IMR-90 (cell line): ENCODE measurements around the gene GAL3ST1.

Experiments used
- MAZ ChIP-seq: IDR thresholded peaks from 2 replicates; pipeline ENCODE4 v1.6.1; 2012; ENCODE audit warnings: low read depth, mild to moderate bottlenecking, low read length, improper control_type of control experiment, moderate library complexity, borderline replicate concordance
- MXI1 ChIP-seq: IDR thresholded peaks from 2 replicates; pipeline ENCODE4 v1.6.1; 2012; ENCODE audit warnings: low read depth, mild to moderate bottlenecking, low read length, moderate library complexity, borderline replicate concordance
- POLR2A ChIP-seq: IDR thresholded peaks from 2 replicates; pipeline ENCODE4 v1.6.1; 2012; ENCODE audit warnings: mild to moderate bottlenecking, low read depth, low read length
- RAD21 ChIP-seq: IDR thresholded peaks from 2 replicates; pipeline ENCODE4 v1.6.1; 2012; ENCODE audit warnings: low read length, improper control_type of control experiment
- RFX5 ChIP-seq: IDR thresholded peaks from 2 replicates; pipeline ENCODE4 v1.8.0; 2012; ENCODE audit warnings: low read depth, mild to moderate bottlenecking, low read length, moderate library complexity
- SMC3 ChIP-seq: fragments of 150-350 bp; IDR thresholded peaks from 2 replicates; pipeline ENCODE4 v1.6.1; 2016; ENCODE audit warnings: low read depth, mild to moderate bottlenecking, antibody characterized with exemption, low read length, moderate library complexity
- USF2 ChIP-seq: fragments of 150-350 bp; IDR thresholded peaks from 2 replicates; pipeline ENCODE4 v1.6.1; 2017; ENCODE audit warnings: mild to moderate bottlenecking, antibody characterized with exemption, low read length, low read depth
- TF ChIP-seq, protein P1 (sequence below): conservative IDR thresholded peaks from 2 replicates; pipeline ENCODE4 v1.5.1; 2012; ENCODE audit warnings: mild to moderate bottlenecking, low read depth, low read length, improper control_type of control experiment

- TF ChIP-seq, protein P1, sequence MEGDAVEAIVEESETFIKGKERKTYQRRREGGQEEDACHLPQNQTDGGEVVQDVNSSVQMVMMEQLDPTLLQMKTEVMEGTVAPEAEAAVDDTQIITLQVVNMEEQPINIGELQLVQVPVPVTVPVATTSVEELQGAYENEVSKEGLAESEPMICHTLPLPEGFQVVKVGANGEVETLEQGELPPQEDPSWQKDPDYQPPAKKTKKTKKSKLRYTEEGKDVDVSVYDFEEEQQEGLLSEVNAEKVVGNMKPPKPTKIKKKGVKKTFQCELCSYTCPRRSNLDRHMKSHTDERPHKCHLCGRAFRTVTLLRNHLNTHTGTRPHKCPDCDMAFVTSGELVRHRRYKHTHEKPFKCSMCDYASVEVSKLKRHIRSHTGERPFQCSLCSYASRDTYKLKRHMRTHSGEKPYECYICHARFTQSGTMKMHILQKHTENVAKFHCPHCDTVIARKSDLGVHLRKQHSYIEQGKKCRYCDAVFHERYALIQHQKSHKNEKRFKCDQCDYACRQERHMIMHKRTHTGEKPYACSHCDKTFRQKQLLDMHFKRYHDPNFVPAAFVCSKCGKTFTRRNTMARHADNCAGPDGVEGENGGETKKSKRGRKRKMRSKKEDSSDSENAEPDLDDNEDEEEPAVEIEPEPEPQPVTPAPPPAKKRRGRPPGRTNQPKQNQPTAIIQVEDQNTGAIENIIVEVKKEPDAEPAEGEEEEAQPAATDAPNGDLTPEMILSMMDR, result no peak
- TF ChIP-seq POLR2A (no peak), SMC3 (no peak), MXI1 (no peak), USF2 (no peak), RAD21 (no peak), RFX5 (no peak), MAZ (no peak)
These were observed 12.9 kb downstream of the GAL3ST1 start for GRCh38 chr22:30561402-30562189.
